GM03348 (cell line): Measurements from ENCODE around the gene USP17L28.
A peak's percentile ranks its signal among the peaks of the same experiment; 100 is the strongest.
"Not testable (repeated sequence)": the region's sequence is repeated elsewhere in the genome, so short reads cannot be mapped to it uniquely, and the experiment has no call there.

ENCODE experiments used
- DNase-seq: peaks from one replicate; pipeline ENCODE4 v3.0.0; 2012; ENCODE audit warnings: low spot score

Gene USP17L28, protein sequence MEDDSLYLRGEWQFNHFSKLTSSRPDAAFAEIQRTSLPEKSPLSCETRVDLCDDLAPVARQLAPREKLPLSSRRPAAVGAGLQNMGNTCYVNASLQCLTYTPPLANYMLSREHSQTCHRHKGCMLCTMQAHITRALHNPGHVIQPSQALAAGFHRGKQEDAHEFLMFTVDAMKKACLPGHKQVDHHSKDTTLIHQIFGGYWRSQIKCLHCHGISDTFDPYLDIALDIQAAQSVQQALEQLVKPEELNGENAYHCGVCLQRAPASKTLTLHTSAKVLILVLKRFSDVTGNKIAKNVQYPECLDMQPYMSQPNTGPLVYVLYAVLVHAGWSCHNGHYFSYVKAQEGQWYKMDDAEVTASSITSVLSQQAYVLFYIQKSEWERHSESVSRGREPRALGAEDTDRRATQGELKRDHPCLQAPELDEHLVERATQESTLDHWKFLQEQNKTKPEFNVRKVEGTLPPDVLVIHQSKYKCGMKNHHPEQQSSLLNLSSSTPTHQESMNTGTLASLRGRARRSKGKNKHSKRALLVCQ

DNA sequence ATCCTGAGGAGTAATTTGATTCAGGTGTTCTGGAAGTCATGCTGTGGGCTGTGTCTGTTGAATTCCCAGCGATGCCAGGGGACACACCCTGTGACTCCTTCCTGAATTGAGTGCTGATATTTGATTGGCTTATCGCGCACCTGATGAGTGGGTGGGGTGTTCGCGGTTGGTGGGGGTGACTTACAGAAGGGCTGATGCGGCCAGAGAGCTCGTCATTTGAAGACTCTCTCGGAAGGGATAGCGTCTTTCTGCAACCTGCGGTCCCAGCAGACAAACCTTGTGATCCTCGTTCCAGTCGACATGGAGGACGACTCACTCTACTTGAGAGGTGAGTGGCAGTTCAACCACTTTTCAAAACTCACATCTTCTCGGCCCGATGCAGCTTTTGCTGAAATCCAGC is at the start of gene USP17L28:
Gene USP17L28 (plus strand): TSS at position 301 of the 400 bp plus-strand sequence. CDS start 0 bp downstream, at position 301.
- DNase-seq, result not testable (repeated sequence)

DNA sequence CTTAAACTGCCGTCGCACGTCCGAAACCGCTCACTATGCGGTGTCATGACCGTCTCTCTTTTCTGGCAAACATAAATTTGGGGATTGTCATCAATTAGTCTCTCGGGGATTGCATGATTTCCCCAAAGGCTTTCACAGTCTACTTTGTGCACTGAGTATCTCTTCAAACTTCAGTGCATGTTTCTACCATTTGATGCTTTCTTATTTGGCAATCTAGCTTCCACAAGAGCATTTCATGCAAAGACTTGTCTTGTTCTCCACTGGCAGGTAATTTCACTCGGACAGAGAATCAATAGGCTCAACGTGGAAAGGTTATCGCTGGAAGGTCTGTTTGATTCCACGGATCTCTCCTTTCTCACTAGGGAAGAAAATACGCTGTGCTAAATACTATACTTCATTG is 24.5 kb upstream of the USP17L28 start:
- not testable (repeated sequence) for DNase-seq

DNA sequence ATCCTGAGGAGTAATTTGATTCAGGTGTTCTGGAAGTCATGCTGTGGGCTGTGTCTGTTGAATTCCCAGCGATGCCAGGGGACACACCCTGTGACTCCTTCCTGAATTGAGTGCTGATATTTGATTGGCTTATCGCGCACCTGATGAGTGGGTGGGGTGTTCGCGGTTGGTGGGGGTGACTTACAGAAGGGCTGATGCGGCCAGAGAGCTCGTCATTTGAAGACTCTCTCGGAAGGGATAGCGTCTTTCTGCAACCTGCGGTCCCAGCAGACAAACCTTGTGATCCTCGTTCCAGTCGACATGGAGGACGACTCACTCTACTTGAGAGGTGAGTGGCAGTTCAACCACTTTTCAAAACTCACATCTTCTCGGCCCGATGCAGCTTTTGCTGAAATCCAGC is 23.8 kb upstream of the USP17L28 start, which contains the start of gene USP17L24:
Gene USP17L24 (plus strand): TSS at position 301 of the 400 bp plus-strand sequence. CDS start 0 bp downstream, at position 301.
- DNase-seq, result not testable (repeated sequence)

DNA sequence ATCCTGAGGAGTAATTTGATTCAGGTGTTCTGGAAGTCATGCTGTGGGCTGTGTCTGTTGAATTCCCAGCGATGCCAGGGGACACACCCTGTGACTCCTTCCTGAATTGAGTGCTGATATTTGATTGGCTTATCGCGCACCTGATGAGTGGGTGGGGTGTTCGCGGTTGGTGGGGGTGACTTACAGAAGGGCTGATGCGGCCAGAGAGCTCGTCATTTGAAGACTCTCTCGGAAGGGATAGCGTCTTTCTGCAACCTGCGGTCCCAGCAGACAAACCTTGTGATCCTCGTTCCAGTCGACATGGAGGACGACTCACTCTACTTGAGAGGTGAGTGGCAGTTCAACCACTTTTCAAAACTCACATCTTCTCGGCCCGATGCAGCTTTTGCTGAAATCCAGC is 19.1 kb upstream of the USP17L28 start, which contains the start of gene USP17L25:
Gene USP17L25 (plus strand): TSS at position 301 of the 400 bp plus-strand sequence. CDS start 0 bp downstream, at position 301.
- not testable (repeated sequence) for DNase-seq

DNA sequence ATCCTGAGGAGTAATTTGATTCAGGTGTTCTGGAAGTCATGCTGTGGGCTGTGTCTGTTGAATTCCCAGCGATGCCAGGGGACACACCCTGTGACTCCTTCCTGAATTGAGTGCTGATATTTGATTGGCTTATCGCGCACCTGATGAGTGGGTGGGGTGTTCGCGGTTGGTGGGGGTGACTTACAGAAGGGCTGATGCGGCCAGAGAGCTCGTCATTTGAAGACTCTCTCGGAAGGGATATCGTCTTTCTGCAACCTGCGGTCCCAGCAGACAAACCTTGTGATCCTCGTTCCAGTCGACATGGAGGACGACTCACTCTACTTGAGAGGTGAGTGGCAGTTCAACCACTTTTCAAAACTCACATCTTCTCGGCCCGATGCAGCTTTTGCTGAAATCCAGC is 14.3 kb upstream of the USP17L28 start, which contains the start of gene USP17L26:
Gene USP17L26 (plus strand): TSS at position 301 of the 400 bp plus-strand sequence. CDS start 0 bp downstream, at position 301.
- not testable (repeated sequence) for DNase-seq

DNA sequence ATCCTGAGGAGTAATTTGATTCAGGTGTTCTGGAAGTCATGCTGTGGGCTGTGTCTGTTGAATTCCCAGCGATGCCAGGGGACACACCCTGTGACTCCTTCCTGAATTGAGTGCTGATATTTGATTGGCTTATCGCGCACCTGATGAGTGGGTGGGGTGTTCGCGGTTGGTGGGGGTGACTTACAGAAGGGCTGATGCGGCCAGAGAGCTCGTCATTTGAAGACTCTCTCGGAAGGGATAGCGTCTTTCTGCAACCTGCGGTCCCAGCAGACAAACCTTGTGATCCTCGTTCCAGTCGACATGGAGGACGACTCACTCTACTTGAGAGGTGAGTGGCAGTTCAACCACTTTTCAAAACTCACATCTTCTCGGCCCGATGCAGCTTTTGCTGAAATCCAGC is 9.6 kb upstream of the USP17L28 start, which contains the start of gene USP17L5:
Gene USP17L5 (plus strand): TSS at position 301 of the 400 bp plus-strand sequence. CDS start 0 bp downstream, at position 301.
- not testable (repeated sequence) for DNase-seq

DNA sequence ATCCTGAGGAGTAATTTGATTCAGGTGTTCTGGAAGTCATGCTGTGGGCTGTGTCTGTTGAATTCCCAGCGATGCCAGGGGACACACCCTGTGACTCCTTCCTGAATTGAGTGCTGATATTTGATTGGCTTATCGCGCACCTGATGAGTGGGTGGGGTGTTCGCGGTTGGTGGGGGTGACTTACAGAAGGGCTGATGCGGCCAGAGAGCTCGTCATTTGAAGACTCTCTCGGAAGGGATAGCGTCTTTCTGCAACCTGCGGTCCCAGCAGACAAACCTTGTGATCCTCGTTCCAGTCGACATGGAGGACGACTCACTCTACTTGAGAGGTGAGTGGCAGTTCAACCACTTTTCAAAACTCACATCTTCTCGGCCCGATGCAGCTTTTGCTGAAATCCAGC is 4.8 kb upstream of the USP17L28 start, which contains the start of gene USP17L27:
Gene USP17L27 (plus strand): TSS at position 301 of the 400 bp plus-strand sequence. CDS start 0 bp downstream, at position 301.
- DNase-seq, result not testable (repeated sequence)

DNA sequence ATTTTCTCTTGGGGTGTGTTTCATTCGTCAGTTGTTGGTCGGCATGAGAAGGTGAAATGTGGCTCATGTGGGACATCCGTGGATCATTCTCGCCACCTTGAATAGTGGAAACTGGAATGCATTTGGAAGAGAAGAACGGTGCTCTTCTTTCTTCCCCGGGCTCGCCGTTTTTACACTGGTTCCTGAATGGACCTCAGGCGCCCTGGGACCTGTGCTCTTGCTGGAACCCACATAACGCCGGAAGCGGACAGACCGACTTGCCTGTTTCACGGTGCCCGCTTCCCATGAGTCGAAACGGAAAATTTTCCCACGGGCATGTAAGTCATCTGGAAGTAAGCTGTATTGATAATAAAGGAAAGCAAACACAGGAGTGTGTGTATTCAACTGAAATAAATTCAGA is 2.2 kb downstream of the USP17L28 start:
- DNase-seq, result not testable (repeated sequence)

DNA sequence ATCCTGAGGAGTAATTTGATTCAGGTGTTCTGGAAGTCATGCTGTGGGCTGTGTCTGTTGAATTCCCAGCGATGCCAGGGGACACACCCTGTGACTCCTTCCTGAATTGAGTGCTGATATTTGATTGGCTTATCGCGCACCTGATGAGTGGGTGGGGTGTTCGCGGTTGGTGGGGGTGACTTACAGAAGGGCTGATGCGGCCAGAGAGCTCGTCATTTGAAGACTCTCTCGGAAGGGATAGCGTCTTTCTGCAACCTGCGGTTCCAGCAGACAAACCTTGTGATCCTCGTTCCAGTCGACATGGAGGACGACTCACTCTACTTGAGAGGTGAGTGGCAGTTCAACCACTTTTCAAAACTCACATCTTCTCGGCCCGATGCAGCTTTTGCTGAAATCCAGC is 4.6 kb downstream of the USP17L28 start, which contains the start of gene USP17L29:
Gene USP17L29 (plus strand): TSS at position 301 of the 400 bp plus-strand sequence. CDS start 0 bp downstream, at position 301.
- DNase-seq, result not testable (repeated sequence)

DNA sequence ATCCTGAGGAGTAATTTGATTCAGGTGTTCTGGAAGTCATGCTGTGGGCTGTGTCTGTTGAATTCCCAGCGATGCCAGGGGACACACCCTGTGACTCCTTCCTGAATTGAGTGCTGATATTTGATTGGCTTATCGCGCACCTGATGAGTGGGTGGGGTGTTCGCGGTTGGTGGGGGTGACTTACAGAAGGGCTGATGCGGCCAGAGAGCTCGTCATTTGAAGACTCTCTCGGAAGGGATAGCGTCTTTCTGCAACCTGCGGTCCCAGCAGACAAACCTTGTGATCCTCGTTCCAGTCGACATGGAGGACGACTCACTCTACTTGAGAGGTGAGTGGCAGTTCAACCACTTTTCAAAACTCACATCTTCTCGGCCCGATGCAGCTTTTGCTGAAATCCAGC is 14.1 kb downstream of the USP17L28 start, which contains the start of gene USP17L30:
Gene USP17L30 (plus strand): TSS at position 301 of the 400 bp plus-strand sequence. CDS start 0 bp downstream, at position 301.
- DNase-seq, result not testable (repeated sequence)

DNA sequence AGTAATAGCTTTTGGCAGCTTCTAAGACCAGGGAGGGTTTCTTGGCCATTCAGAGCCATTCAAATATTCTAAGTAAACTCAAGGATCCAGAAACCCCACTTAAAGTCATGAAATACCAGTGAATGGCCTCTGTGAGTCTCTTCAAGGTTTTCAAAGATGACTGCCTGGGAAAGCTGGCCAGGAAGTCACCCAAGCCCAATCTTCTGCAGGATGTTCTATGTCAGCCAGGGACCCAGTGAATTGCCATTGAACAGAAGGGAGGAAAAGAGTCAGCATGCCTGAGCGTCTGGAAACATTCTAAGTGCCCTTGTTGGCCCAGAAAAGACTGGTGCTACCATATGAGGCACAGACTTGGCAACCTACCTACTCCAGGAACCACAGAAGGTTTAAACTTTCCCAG is 31.2 kb downstream of the USP17L28 start:
- not testable (repeated sequence) for DNase-seq

DNA sequence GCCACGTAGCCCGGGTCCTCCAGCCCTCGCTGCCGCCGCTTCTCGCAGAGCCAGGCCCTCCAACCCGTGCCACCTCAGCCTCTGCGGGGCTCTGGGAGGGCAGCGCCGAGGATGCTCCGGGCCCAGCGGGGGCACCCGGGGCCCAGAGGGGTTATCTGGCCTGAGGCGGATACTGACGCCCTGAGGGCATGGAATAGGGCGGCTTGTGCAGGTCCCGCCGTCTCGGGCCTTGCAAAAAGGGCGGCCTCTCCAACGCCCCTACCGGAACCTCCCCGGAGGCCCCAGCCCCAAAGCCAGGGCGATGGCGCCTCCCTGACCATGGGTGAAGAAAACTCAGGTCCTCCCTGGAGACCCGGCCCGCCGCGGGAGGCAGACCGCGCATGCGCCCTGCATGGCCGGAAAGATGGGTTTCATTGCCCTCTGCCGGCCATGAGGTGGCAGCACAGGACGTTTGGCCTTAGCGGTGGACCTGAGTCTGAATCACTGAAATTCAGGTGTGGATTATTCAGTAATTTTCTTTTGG is 32.4 kb downstream of the USP17L28 start:
- peak; percentile 47 for DNase-seq

DNA sequence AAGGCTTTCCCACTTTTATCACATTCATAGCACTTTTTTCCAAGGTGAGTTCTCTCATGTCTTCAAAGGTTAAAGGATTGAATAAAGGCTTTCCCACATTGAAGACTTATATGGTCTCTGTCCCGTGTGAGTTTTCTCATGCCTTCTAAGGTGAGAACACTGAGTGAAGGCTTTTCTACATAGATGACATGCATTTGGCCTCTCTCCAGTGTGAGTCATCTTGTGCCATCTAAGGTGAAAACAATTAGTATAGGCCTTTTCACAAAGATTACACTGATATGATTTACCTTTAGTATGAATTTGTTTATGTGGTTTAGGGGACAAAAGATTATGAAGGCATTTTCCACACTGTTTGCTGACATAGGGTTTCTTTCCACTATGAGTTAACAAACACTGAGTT is 35.4 kb downstream of the USP17L28 start:
- no peak for DNase-seq

DNA sequence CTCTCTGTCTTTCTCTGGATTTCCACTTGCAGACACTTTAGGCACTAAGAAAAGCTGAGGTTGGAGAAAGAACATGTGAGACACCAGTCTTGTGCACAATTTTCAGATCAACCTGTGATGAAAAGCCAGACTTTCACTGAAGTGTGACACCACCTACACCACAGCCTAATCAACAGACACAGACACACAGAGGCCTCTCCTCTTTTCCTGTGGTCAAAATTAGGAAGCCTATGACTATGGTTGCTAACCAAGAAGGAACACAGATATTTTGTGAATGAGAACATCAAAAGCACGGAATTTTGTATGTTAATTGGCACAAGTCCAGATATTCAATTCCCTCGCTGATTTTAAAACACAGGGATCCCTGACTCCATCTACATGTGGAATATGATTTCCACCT is 40.3 kb downstream of the USP17L28 start:
- DNase-seq, result not testable (repeated sequence)
